H1 (cell line): ENCODE results near the gene IPO13. TPM values are rescaled to one million over a fixed set of nuclear protein-coding genes. Genes with fewer than 3 reads are reported as not detected.

Source experiments
- CTCF ChIA-PET: fragments of 300-600 bp; sonication (Branson Sonifier 250); formaldehyde crosslinking; loops from one replicate; lab custom pipeline; 2021; ENCODE audit not compliant: partially characterized antibody; lab: Charles Lee
- POLR2A ChIA-PET: fragments of 300-600 bp; sonication (Branson Sonifier 250); formaldehyde crosslinking; loops from one replicate; lab custom pipeline; 2021; ENCODE audit warnings: inconsistent platforms; ENCODE audit not compliant: partially characterized antibody; lab: Charles Lee
- DNase-seq, 2 experiments: peaks; one replicate each; pipeline versions ENCODE4 v3.0.0 to v3.0.0-alpha.2; 2010 to 2022; ENCODE audit warnings: low spot score in 2 of 2, low read depth in 1 of 2, mixed read lengths in 1 of 2
- FAIRE-seq: peaks from 2 replicates; lab custom pipeline; 2011; peaks lifted over from hg19 to GRCh38; lab: Jason Lieb, UNC
- H2AFZ ChIP-seq: 2 replicates; pipeline ENCODE4 v1.8.1; 2012; ENCODE audit warnings: low read length, inconsistent platforms
- H2AK5ac ChIP-seq: 2 replicates; pipeline ENCODE4 v1.6.1; 2013; ENCODE audit warnings: low read depth, low read length
- H2BK120ac ChIP-seq: replicated peaks from 2 replicates; pipeline ENCODE3; 2013; ENCODE audit warnings: low read depth, low read length, inconsistent platforms
- H2BK12ac ChIP-seq: 2 replicates; pipeline ENCODE4 v1.6.1; 2013; ENCODE audit warnings: low read depth, low read length
- H2BK15ac ChIP-seq: 2 replicates; pipeline ENCODE4 v1.6.1; 2013; ENCODE audit warnings: low read length
- H2BK20ac ChIP-seq: 2 replicates; pipeline ENCODE4 v1.6.1; 2013; ENCODE audit warnings: low read length
- H2BK5ac ChIP-seq: 2 replicates; pipeline ENCODE4 v1.6.1; 2013; ENCODE audit warnings: low read depth, low read length
- H3K14ac ChIP-seq: 2 replicates; pipeline ENCODE4 v1.6.1; 2013; ENCODE audit warnings: inconsistent platforms; ENCODE audit not compliant: insufficient read length
- H3K18ac ChIP-seq: 2 replicates; pipeline ENCODE4 v1.6.1; 2013; ENCODE audit warnings: low read length; ENCODE audit errors: extremely low read depth
- H3K23ac ChIP-seq: 2 replicates; pipeline ENCODE4 v1.6.1; 2013; ENCODE audit warnings: inconsistent platforms; ENCODE audit not compliant: insufficient read length
- H3K23me2 ChIP-seq: 2 replicates; pipeline ENCODE4 v1.6.1; 2013; ENCODE audit warnings: low read depth, low read length
- H3K27ac ChIP-seq: 2 replicates; pipeline ENCODE4 v1.6.1; 2011; ENCODE audit warnings: low read depth, low read length, inconsistent platforms
- H3K27me3 ChIP-seq, 4 experiments: replicated peaks in 1 of 4; 1 replicate in 1 of 4; 2 replicates in 3 of 4; pipeline versions ENCODE4 v1.6.1 to v1.8.1; 2011 to 2013; ENCODE audit warnings: low read length in 3 of 4, mild to moderate bottlenecking in 3 of 4, inconsistent platforms in 2 of 4, mixed read lengths in 2 of 4, moderate library complexity in 1 of 4; ENCODE audit not compliant: control insufficient read depth in 3 of 4, insufficient read depth in 3 of 4; ENCODE audit errors: extremely low read depth in 1 of 4
- H3K36me3 ChIP-seq, 4 experiments: 2 replicates each; pipeline versions ENCODE4 v1.6.1 to v1.8.1; 2011 to 2013; ENCODE audit warnings: mild to moderate bottlenecking in 4 of 4, low read length in 3 of 4, moderate library complexity in 2 of 4, control low read depth in 1 of 4, inconsistent platforms in 1 of 4; ENCODE audit not compliant: insufficient read depth in 4 of 4, control insufficient read depth in 2 of 4
- H3K4ac ChIP-seq: replicated peaks from 2 replicates; pipeline ENCODE3; 2013; ENCODE audit warnings: low read length, low read depth, mixed read lengths, inconsistent platforms; ENCODE audit not compliant: insufficient read length
- H3K4me1 ChIP-seq, 4 experiments: replicated peaks in 1 of 4; 1 replicate in 1 of 4; 2 replicates in 3 of 4; pipeline versions ENCODE4 v1.6.1 to v1.8.1; 2011 to 2013; ENCODE audit warnings: low read length in 3 of 4, inconsistent platforms in 2 of 4, mixed read lengths in 1 of 4; ENCODE audit not compliant: insufficient read depth in 4 of 4, control insufficient read depth in 3 of 4
- H3K4me2 ChIP-seq, 2 experiments: 2 replicates each; pipeline versions ENCODE4 v1.6.1 to v1.8.1; 2011 to 2013; ENCODE audit warnings: low read depth in 2 of 2, low read length in 2 of 2, control low read depth in 1 of 2, inconsistent platforms in 1 of 2, mild to moderate bottlenecking in 1 of 2; ENCODE audit not compliant: insufficient read depth in 1 of 2
- H3K4me3 ChIP-seq, 4 experiments: fragments of 200-600, 300-600 bp in 1 of 4; sonication (generic), shearing (Covaris generic), sonication (Bioruptor Twin) in 1 of 4; 2 replicates each; pipeline versions ENCODE4 v1.5.1 to v1.8.1; 2011 to 2016; ENCODE audit warnings: low read length in 4 of 4, low read depth in 3 of 4, control low read depth in 2 of 4, inconsistent platforms in 2 of 4, mild to moderate bottlenecking in 2 of 4, mixed read lengths in 1 of 4, moderate library complexity in 1 of 4; ENCODE audit not compliant: insufficient read depth in 2 of 4; ENCODE audit errors: extremely low read depth in 1 of 4
- H3K56ac ChIP-seq: replicated peaks from 2 replicates; pipeline ENCODE3; 2013; ENCODE audit warnings: low read depth, mild to moderate bottlenecking, mixed read lengths, low read length, inconsistent platforms; ENCODE audit not compliant: insufficient read length
- H3K79me1 ChIP-seq: 2 replicates; pipeline ENCODE4 v1.6.1; 2013; ENCODE audit warnings: low read depth, low read length, control low read depth
- H3K79me2 ChIP-seq, 2 experiments: 2 replicates each; pipeline versions ENCODE4 v1.6.1 to v1.8.1; 2012 to 2013; ENCODE audit warnings: low read length in 2 of 2, mild to moderate bottlenecking in 2 of 2, inconsistent platforms in 1 of 2; ENCODE audit not compliant: insufficient read depth in 2 of 2, control insufficient read depth in 1 of 2
- H3K9ac ChIP-seq, 4 experiments: replicated peaks in 1 of 4; 1 replicate in 1 of 4; 2 replicates in 3 of 4; pipeline versions ENCODE4 v1.6.1 to v1.8.1; 2011 to 2013; ENCODE audit warnings: low read depth in 3 of 4, low read length in 3 of 4, control low read depth in 2 of 4, mild to moderate bottlenecking in 2 of 4, moderate library complexity in 2 of 4, inconsistent platforms in 1 of 4; ENCODE audit errors: extremely low read depth in 1 of 4
- H3K9me3 ChIP-seq, 2 experiments: 2 replicates each; pipeline versions ENCODE4 v1.6.1 to v1.8.1; 2012 to 2013; ENCODE audit warnings: mild to moderate bottlenecking in 2 of 2, moderate library complexity in 2 of 2, control low read depth in 1 of 2, inconsistent platforms in 1 of 2, low read depth in 1 of 2, low read length in 1 of 2, mixed read lengths in 1 of 2; ENCODE audit not compliant: insufficient read depth in 2 of 2
- H4K20me1 ChIP-seq, 2 experiments: replicated peaks in 1 of 2; 2 replicates each; pipeline versions ENCODE3 to v1.8.1; 2011 to 2013; ENCODE audit warnings: inconsistent platforms in 2 of 2, low read length in 2 of 2, mild to moderate bottlenecking in 1 of 2; ENCODE audit not compliant: insufficient read depth in 2 of 2, control insufficient read depth in 1 of 2
- H4K5ac ChIP-seq: 2 replicates; pipeline ENCODE4 v1.6.1; 2013; ENCODE audit warnings: low read length, low read depth, mixed read lengths, inconsistent platforms; ENCODE audit not compliant: insufficient read length
- H4K8ac ChIP-seq: 2 replicates; pipeline ENCODE4 v1.8.0; 2013; ENCODE audit warnings: mild to moderate bottlenecking, moderate library complexity, low read length, inconsistent platforms; ENCODE audit not compliant: insufficient read depth; ENCODE audit errors: extremely low read depth
- H4K91ac ChIP-seq: replicated peaks from 2 replicates; pipeline ENCODE3; 2013; ENCODE audit warnings: low read length, mixed read lengths, inconsistent platforms; ENCODE audit not compliant: insufficient read length
- ATF3 ChIP-seq: IDR thresholded peaks from 2 replicates; pipeline ENCODE4 v1.6.1; 2011; ENCODE audit warnings: low read depth, mild to moderate bottlenecking, low read length; ENCODE audit not compliant: insufficient read depth
- CTBP2 ChIP-seq: IDR thresholded peaks from 2 replicates; pipeline ENCODE4 v1.7.0; 2011; ENCODE audit warnings: borderline replicate concordance, mild to moderate bottlenecking, moderate library complexity, mixed read lengths, low read length; ENCODE audit not compliant: insufficient read depth, insufficient read length
- EZH2 ChIP-seq: fragments of 200-600 bp; sonication (generic); IDR thresholded peaks from 2 replicates; pipeline ENCODE4 v1.7.1; 2012; ENCODE audit warnings: low read depth, mild to moderate bottlenecking, moderate library complexity, low read length, inconsistent platforms; ENCODE audit not compliant: severe bottlenecking
- GTF2F1 ChIP-seq: IDR thresholded peaks from 2 replicates; pipeline ENCODE4 v1.6.1; 2012; ENCODE audit warnings: low read depth, low read length, improper control_type of control experiment, borderline replicate concordance
- HDAC2 ChIP-seq, 2 experiments: fragments of 300-600 bp in 1 of 2; sonication (generic) in 1 of 2; IDR thresholded peaks; 2 replicates each; pipeline ENCODE4 v1.6.1; 2011 to 2012; ENCODE audit warnings: low read depth in 2 of 2, low read length in 2 of 2, mild to moderate bottlenecking in 2 of 2, moderate library complexity in 2 of 2, borderline replicate concordance in 1 of 2, inconsistent platforms in 1 of 2
- RXRA ChIP-seq: IDR thresholded peaks from 2 replicates; pipeline ENCODE4 v1.6.1; 2011; ENCODE audit warnings: low read depth, mild to moderate bottlenecking, low read length, moderate library complexity; ENCODE audit not compliant: insufficient read depth
- SAP30 ChIP-seq: fragments of 300-600 bp; sonication (generic); IDR thresholded peaks from 2 replicates; pipeline ENCODE4 v1.7.1; 2012; ENCODE audit warnings: low read length, moderate library complexity, mild to moderate bottlenecking, inconsistent platforms; ENCODE audit not compliant: insufficient read depth, insufficient replicate concordance
- TBP ChIP-seq: IDR thresholded peaks from 2 replicates; pipeline ENCODE4 v1.6.1; 2011; ENCODE audit warnings: low read depth, low read length, improper control_type of control experiment
- TCF12 ChIP-seq: IDR thresholded peaks from 2 replicates; pipeline ENCODE4 v1.6.1; 2011; ENCODE audit warnings: low read depth, mild to moderate bottlenecking, low read length
- YY1 ChIP-seq: IDR thresholded peaks from 2 replicates; pipeline ENCODE4 v1.6.1; 2011; ENCODE audit warnings: low read depth, mild to moderate bottlenecking, low read length
- WGBS, 2 experiments: shearing (Covaris generic) in 1 of 2; methylation state at CpG; one replicate each; pipeline versions ENCODE4 v1.1.6 to v1.1.7; 2013 to 2015; ENCODE audit warnings: low lambda C conversion rate in 2 of 2, mixed read lengths in 2 of 2, inconsistent platforms in 1 of 2, low coverage in 1 of 2, missing lambda C conversion rate in 1 of 2; ENCODE audit not compliant: insufficient replicate concordance in 2 of 2, insufficient coverage in 1 of 2, insufficient read length in 1 of 2; ENCODE audit errors: extremely low coverage in 1 of 2, missing lambda C conversion rate in 1 of 2; 5-methylcytosine and 5-hydroxymethylcytosine counted together
- polyA plus RNA-seq, 7 experiments: library from polyadenylated mRNA; depleted of rRNA in 3 of 7; stranded (reverse) in 5 of 7; unstranded in 2 of 7; fragments of >200 nt in 5 of 7; fragments of 200-250 nt in 2 of 7; gene quantifications; 1 replicate in 5 of 7; 2 replicates in 1 of 7; 4 replicates in 1 of 7; pipeline versions ENCODE4 v1.2.1 to v1.2.3, GENCODE V29; 2011 to 2013; ENCODE audit warnings: missing spikeins in 2 of 7, mixed read lengths in 2 of 7
- total RNA-seq: library from RNA; stranded (reverse); fragmentation: NEBNext Ultra II Directional; extraction: Animal tissue kit (Norgen Biotek cat#: 25700); gene quantifications from 2 replicates; pipeline ENCODE4 v1.2.1, GENCODE V29; 2021

The IPO13 gene
- total and polyA plus RNA-seq, 2 of the 8 experiments (the other 6 are each of a cell fraction or from before 2014, with no cell fraction given): 23.0 to 27.0 TPM

GRCh38 chr1:43975249-43975961, 28.7 kb downstream of the IPO13 start:
- H2BK120ac ChIP-seq: no peak overlapping the region
- no peaks in the 10 kb centered on the region for H3K27me3 ChIP-seq
- peaks cover 4 to 22% of the 10 kb centered on the region in 2 experiments for H4K20me1 ChIP-seq
- no peak overlapping the region for H4K5ac ChIP-seq
- POLR2A ChIA-PET: interaction anchor here (0.6 to 12.9 kb wide), 22 partner anchors 14 to 656 kb away, joined by 3 to 189 read pairs (median 4); partner anchors contain the start of genes CCDC24 and KDM4A
- peak overlapping the region; percentile 43; the same call in 1 of the 2 replicates for H3K18ac ChIP-seq
- peaks cover 0 to 28% of the 10 kb centered on the region in 2 experiments; a peak in 2 of 4 replicates for H3K79me2 ChIP-seq
- H3K23ac ChIP-seq: no peak overlapping the region
- H3K56ac ChIP-seq: peak overlapping the region; percentile 44
- H3K79me1 ChIP-seq: peaks cover 20% of the 10 kb centered on the region
- no peak overlapping the region for H2BK15ac ChIP-seq
- H3K9ac ChIP-seq: peak overlapping the region; percentile 60 to 89 (median 80)
- no peak overlapping the region for H2BK5ac ChIP-seq
- peaks cover 25% of the 10 kb centered on the region for H3K23me2 ChIP-seq
- peak overlapping the region; percentile 96; the same call in 1 of the 2 replicates for H4K8ac ChIP-seq
- H2BK20ac ChIP-seq: no peak overlapping the region
- H3K4ac ChIP-seq: no peak overlapping the region
- H3K4me1 ChIP-seq: peaks cover 6 to 24% (median 17%) of the 10 kb centered on the region in 4 experiments
- H2BK12ac ChIP-seq: no peak overlapping the region
- peak overlapping the region; percentile 81 to 85 for H3K4me2 ChIP-seq
- DNase-seq (no peak), FAIRE-seq (no peak)
- H3K14ac ChIP-seq: no peak overlapping the region
- no peak overlapping the region for H4K91ac ChIP-seq
- no peaks in the 10 kb centered on the region for H3K9me3 ChIP-seq
- peaks cover 2 to 33% (median 17%) of the 10 kb centered on the region in 4 experiments; a peak in 7 of 8 replicates for H3K36me3 ChIP-seq
- peak overlapping the region; percentile 85; the same call in 1 of the 2 replicates for H3K27ac ChIP-seq
- H2AFZ ChIP-seq: no peak overlapping the region
- H3K4me3 ChIP-seq: peak overlapping the region; percentile 79 to 88 (median 82)
- WGBS, 2 experiments: 7% methylated on average over 34 of the region's 34 CpGs; no CpG with 5 or more reads in 1 of the 2 experiments
- no peak overlapping the region for H2AK5ac ChIP-seq
- CTCF ChIA-PET: interaction anchor here (0.6 to 5.0 kb wide), 14 partner anchors 13 to 1324 kb away, joined by 3 to 34 read pairs (median 4); partner anchors contain the start of gene CCDC24
- TF ChIP-seq SAP30 (no peak), TBP (no peak), GTF2F1 (no peak), ATF3 (no peak), CTBP2 (no peak), YY1 (no peak), HDAC2 (IDR thresholded peaks at IDR 0.05; ENCODE audit: borderline replicate concordance in 1 of 2, low read depth in 2 of 2, low read length in 2 of 2) (0 out of 4 replicates have a peak, but pooled peaks of 1 of the 2 experiments have one; percentile 7), EZH2 (no peak), RXRA (no peak), TCF12 (no peak)
